ENCODE data around the gene GLIS2. TPM values are rescaled to one million over a fixed set of nuclear protein-coding genes. Genes with fewer than 3 reads are reported as not detected.

GLIS2 gene
- total RNA-seq, 1 experiment from 2014 or later, result 22.1 TPM

- CTCF ChIA-PET, result no interaction called here
- Mint-ChIP-seq H3K4me1 (ENCODE audit: low read depth, unreplicated experiment) (peaks cover 17% of the 10 kb centered on the region), H3K9me3 (ENCODE audit: low read depth, unreplicated experiment) (no peaks in the 10 kb centered on the region), H3K4me3 (ENCODE audit: low read depth, unreplicated experiment) (no peak overlapping the region), H3K36me3 (ENCODE audit: insufficient read depth, unreplicated experiment) (peaks cover 41% of the 10 kb centered on the region), H3K27me3 (ENCODE audit: unreplicated experiment) (no peaks in the 10 kb centered on the region), H3K27ac (ENCODE audit: unreplicated experiment) (no peak overlapping the region)
- BruUV-seq (replicated peaks), result no TSS peak
- intact Hi-C loops (cut with micrococcal nuclease; ENCODE audit: unreplicated experiment), result no loop called here
- TF ChIP-seq CTCF (IDR thresholded peaks at IDR 0.05; ENCODE audit: unreplicated experiment), result no peak
- DNase-seq, result no peak
These were observed 33.5 kb downstream of the GLIS2 start for GRCh38 chr16:4349332-4349731.

- H3K27me3 Mint-ChIP-seq (ENCODE audit: unreplicated experiment), result no peaks in the 10 kb centered on the region
These were observed 34.5 kb downstream of the GLIS2 start for GRCh38 chr16:4350365-4350786.

GRCh38 chr16:4350787-4351659, 35.2 kb downstream of the GLIS2 start, which contains the start of gene PAM16:
TSS of gene PAM16 (minus strand) at chr16:4351321. CDS start at chr16:4351234, 87 bp downstream.
- no TSS peak for BruUV-seq (replicated peaks)
- H3K36me3 Mint-ChIP-seq (ENCODE audit: insufficient read depth, unreplicated experiment), result peaks cover 31% of the 10 kb centered on the region
- H3K4me1 Mint-ChIP-seq (ENCODE audit: low read depth, unreplicated experiment), result peaks cover 17% of the 10 kb centered on the region
- H3K4me3 Mint-ChIP-seq (ENCODE audit: low read depth, unreplicated experiment), result peak within 1 kb of the TSS; percentile 90
- TF ChIP-seq CTCF (IDR thresholded peaks at IDR 0.05; ENCODE audit: unreplicated experiment), result no peak
- intact Hi-C loops (cut with micrococcal nuclease; ENCODE audit: unreplicated experiment), result no loop called here
- no peaks in the 10 kb centered on the region for H3K27me3 Mint-ChIP-seq (ENCODE audit: unreplicated experiment)
- peak; percentile 99 for DNase-seq
- CTCF ChIA-PET, result interaction anchor here (0.5 to 2.0 kb wide), 10 partner anchors 18 to 151 kb away, joined by 3 to 13 read pairs (median 4); no protein-coding TSS in a partner anchor
- H3K27ac Mint-ChIP-seq (ENCODE audit: unreplicated experiment), result peak within 1 kb of the TSS; percentile 89
- no peaks in the 10 kb centered on the region for H3K9me3 Mint-ChIP-seq (ENCODE audit: low read depth, unreplicated experiment)

More at GRCh38 chr16:4350365-4350786, 34.5 kb downstream of the GLIS2 start:
- peak overlapping the region; percentile 90 for H3K4me3 Mint-ChIP-seq (ENCODE audit: low read depth, unreplicated experiment)
- peaks cover 35% of the 10 kb centered on the region for H3K36me3 Mint-ChIP-seq (ENCODE audit: insufficient read depth, unreplicated experiment)
- H3K4me1 Mint-ChIP-seq (ENCODE audit: low read depth, unreplicated experiment), result peaks cover 17% of the 10 kb centered on the region
- CTCF ChIA-PET, result interaction anchor here (0.8 to 2.0 kb wide), 3 partner anchors 53 to 96 kb away, joined by 3 to 13 read pairs (median 5); no protein-coding TSS in a partner anchor
- peak overlapping the region; percentile 89 for H3K27ac Mint-ChIP-seq (ENCODE audit: unreplicated experiment)
- no peaks in the 10 kb centered on the region for H3K9me3 Mint-ChIP-seq (ENCODE audit: low read depth, unreplicated experiment)
- intact Hi-C loops (cut with micrococcal nuclease; ENCODE audit: unreplicated experiment), result no loop called here
- no TSS peak for BruUV-seq (replicated peaks)
- TF ChIP-seq CTCF (IDR thresholded peaks at IDR 0.05; ENCODE audit: unreplicated experiment), result no peak
- DNase-seq, result no peak

GRCh38 chr16:4351880-4352279, 36.0 kb downstream of the GLIS2 start:
- no TSS peak for BruUV-seq (replicated peaks)
- intact Hi-C loops (cut with micrococcal nuclease; ENCODE audit: unreplicated experiment), result no loop called here
- no peaks in the 10 kb centered on the region for H3K27me3 Mint-ChIP-seq (ENCODE audit: unreplicated experiment)
- TF ChIP-seq CTCF (IDR thresholded peaks at IDR 0.05; ENCODE audit: unreplicated experiment), result no peak
- peaks cover 36% of the 10 kb centered on the region for H3K36me3 Mint-ChIP-seq (ENCODE audit: insufficient read depth, unreplicated experiment)
- peaks cover 17% of the 10 kb centered on the region for H3K4me1 Mint-ChIP-seq (ENCODE audit: low read depth, unreplicated experiment)
- H3K4me3 Mint-ChIP-seq (ENCODE audit: low read depth, unreplicated experiment), result peak overlapping the region; percentile 90
- H3K27ac Mint-ChIP-seq (ENCODE audit: unreplicated experiment), result peak overlapping the region; percentile 89
- H3K9me3 Mint-ChIP-seq (ENCODE audit: low read depth, unreplicated experiment), result no peaks in the 10 kb centered on the region
- CTCF ChIA-PET, result interaction anchor here (0.6 to 2.0 kb wide), 7 partner anchors 17 to 537 kb away, joined by 3 to 13 read pairs (median 4); no protein-coding TSS in a partner anchor
- no peak for DNase-seq
